Activated T-cell treated with anti-CD3 and anti-CD28 coated beads, Interleukin-2, amount 50 U/mL, for 4 hours (primary cell): ENCODE results near the gene PFN3. TPM values are rescaled to one million over a fixed set of nuclear protein-coding genes. Genes with fewer than 3 reads are reported as not detected.
A peak's percentile ranks its signal among the peaks of the same experiment; 100 is the strongest.

Experiments
- ATAC-seq, 2 donors: fragments of 200-7000 bp; cut with Tn5 transposase; one replicate each; pipeline ENCODE4 v1.10.0; 2021
- DNase-seq: peaks from one replicate; pipeline ENCODE4 v3.0.0-alpha.2; 2020
- H3K27me3 Mint-ChIP-seq: one replicate; pipeline ENCODE4 v1.8.0; 2021; ENCODE audit warnings: low read depth, mixed read lengths
- H3K36me3 Mint-ChIP-seq: one replicate; pipeline ENCODE4 v1.8.0; 2022; ENCODE audit warnings: mixed read lengths; ENCODE audit not compliant: insufficient read depth
- H3K4me1 Mint-ChIP-seq: one replicate; pipeline ENCODE4 v1.8.0; 2021; ENCODE audit warnings: low read depth, mixed read lengths
- H3K4me3 Mint-ChIP-seq: one replicate; pipeline ENCODE4 v1.8.0; 2021; ENCODE audit warnings: mild to moderate bottlenecking, moderate library complexity, mixed read lengths
- H3K9me3 Mint-ChIP-seq: one replicate; pipeline ENCODE4 v1.8.0; 2021; ENCODE audit warnings: mixed read lengths
- total RNA-seq, 3 donors: library from RNA; stranded (reverse); gene quantifications; one replicate each; pipeline ENCODE4 v1.2.1, GENCODE V29; 2021

The PFN3 gene
- total RNA-seq, 3 donors from 2014 or later, result not detected

DNA sequence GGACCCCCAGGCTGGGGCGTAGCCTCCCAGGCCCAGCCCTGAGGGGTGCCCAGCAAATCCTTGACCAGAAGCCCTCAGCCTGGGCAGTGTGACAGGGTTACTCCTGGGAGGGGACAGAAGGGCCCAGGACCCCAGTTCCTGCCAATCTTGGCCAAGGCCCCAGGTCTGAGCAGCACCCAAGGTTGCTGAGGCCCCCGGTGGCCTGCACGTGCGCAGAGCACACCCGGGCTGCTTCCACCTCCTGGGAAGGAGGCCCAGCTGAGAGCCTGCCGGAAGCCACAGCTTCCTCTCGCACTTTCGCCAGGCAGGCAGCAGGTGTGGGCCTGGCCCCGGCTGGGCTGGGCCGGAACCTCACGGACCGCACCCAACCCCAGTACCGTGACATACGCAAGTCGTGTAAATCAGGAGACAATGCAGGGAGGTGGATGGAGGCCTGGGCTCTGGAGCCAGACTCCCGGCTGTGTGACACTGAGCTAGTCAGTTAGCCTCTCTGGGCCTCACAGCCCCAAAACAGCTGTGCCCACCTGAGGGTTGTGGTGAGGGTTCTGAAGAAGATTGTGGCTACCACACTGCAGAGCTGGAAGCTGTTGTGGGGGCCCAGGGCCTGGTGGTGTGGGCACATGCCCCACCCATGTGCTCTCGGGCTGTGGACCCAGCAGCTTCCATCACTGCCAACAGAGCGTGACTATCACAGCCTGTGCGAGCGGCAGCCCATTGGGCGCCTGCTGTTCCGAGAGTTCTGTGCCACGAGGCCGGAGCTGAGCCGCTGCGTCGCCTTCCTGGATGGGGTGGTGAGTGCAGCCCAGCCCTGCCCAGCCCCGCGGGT lies 31.1 kb upstream of the PFN3 start:
- Mint-ChIP-seq H3K36me3 (peaks cover 18% of the 10 kb centered on the region), H3K9me3 (no peaks in the 10 kb centered on the region), H3K4me3 (peak overlapping the region; percentile 87), H3K4me1 (peaks cover 74% of the 10 kb centered on the region), H3K27me3 (no peaks in the 10 kb centered on the region)
- ATAC-seq (peak; percentile 46 to 52), DNase-seq (peak; percentile 33)

GRCh38 chr5:177430972-177431316 lies 30.5 kb upstream of the PFN3 start:
- H3K27me3 Mint-ChIP-seq, result no peaks in the 10 kb centered on the region
- peaks cover 18% of the 10 kb centered on the region for H3K36me3 Mint-ChIP-seq
- no peaks in the 10 kb centered on the region for H3K9me3 Mint-ChIP-seq
- peaks cover 76% of the 10 kb centered on the region for H3K4me1 Mint-ChIP-seq
- no peak for ATAC-seq
- H3K4me3 Mint-ChIP-seq, result peak overlapping the region; percentile 87
- no peak for DNase-seq

DNA sequence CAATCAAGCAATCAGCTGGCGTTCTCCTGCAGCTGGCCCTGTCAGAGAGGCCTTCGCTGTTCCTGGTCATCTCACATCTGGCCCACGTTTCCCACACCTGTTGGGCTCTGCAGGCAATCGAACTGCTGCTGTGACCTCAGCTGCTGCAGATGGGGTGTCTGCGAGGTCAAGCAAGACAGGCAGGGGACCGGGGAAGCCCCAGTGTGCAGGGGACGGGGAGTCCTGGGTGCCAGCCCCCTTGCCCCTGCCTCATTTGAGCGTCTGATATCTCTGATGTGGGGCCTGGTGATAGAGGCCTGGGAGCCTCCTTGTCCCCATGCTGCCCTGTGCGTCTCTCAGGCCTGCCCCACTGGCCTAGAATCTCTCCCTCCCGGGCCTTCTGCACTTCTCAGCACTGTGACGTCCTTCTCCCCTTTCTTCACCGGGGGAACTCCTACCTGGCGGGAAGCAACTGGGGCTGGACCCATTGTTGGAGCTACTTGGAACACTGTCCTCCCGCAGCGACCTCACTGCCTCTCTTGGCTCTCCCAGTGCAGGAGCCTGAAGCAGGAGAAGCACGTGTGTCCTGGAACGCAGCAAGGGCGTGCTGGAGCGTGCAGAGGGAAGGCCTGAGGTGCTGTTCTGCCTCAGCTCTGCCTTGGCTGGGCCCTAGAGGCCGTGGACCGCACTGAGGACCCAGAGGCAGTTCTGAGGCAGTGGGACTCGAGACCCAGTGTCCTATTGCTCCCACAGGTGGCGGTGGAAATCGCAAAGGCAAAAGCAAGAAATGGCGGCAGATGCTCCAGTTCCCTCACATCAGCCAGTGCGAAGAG lies 29.9 kb upstream of the PFN3 start:
- ATAC-seq (no peak), DNase-seq (no peak)
- Mint-ChIP-seq H3K4me3 (peak overlapping the region; percentile 87), H3K27me3 (no peaks in the 10 kb centered on the region), H3K9me3 (no peaks in the 10 kb centered on the region), H3K4me1 (peaks cover 77% of the 10 kb centered on the region), H3K36me3 (peaks cover 18% of the 10 kb centered on the region)

- DNase-seq, result peak; percentile 85
- H3K36me3 Mint-ChIP-seq, result peaks cover 15% of the 10 kb centered on the region
- H3K4me3 Mint-ChIP-seq, result peak overlapping the region; percentile 87
- H3K9me3 Mint-ChIP-seq, result no peaks in the 10 kb centered on the region
- H3K4me1 Mint-ChIP-seq, result peaks cover 75% of the 10 kb centered on the region
- peak; percentile 20 to 29 for ATAC-seq
- no peaks in the 10 kb centered on the region for H3K27me3 Mint-ChIP-seq
These were observed 29.0 kb upstream of the PFN3 start for GRCh38 chr5:177429248-177430040.

- no peak for DNase-seq
- Mint-ChIP-seq H3K36me3 (peaks cover 9% of the 10 kb centered on the region), H3K4me3 (peak overlapping the region; percentile 87), H3K27me3 (no peaks in the 10 kb centered on the region), H3K4me1 (peaks cover 69% of the 10 kb centered on the region), H3K9me3 (no peaks in the 10 kb centered on the region)
- ATAC-seq, result no peak
These were observed 28.2 kb upstream of the PFN3 start for GRCh38 chr5:177428574-177429217.

DNA sequence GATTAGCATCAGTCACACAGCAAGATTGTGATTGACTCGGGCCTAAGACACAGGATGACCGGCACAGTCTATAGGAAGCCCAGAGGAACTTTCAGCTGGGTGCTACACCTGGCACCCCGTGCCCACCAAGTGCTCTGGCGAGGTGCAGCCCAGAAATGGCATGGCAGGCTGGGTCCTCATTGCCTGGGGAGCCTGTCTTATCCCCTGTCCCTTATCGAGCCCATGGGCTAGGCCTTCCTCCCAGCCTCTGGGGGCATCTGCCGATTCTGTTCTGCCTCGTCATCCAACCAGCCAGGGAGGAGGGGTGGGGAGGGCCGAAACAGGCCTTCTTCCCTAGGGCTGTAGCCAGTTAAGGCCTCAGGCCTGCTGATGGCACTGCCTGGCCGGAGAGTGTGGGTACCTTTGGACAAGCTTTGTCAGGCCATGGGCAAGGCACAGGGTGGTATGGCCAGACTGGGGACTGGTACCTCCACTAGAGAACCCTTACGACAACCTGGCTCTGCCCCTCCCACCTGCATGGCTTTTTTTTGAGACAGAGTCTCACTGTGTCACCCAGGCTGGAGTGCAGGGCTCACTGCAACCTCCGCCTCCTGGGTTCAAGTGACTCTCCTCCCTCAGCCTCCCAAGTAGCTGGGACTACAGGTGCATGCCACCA lies 27.6 kb upstream of the PFN3 start:
- no peaks in the 10 kb centered on the region for H3K27me3 Mint-ChIP-seq
- peaks cover 65% of the 10 kb centered on the region for H3K4me1 Mint-ChIP-seq
- peak overlapping the region; percentile 87 for H3K4me3 Mint-ChIP-seq
- DNase-seq (no peak), ATAC-seq (no peak)
- H3K9me3 Mint-ChIP-seq, result no peaks in the 10 kb centered on the region
- H3K36me3 Mint-ChIP-seq, result peaks cover 9% of the 10 kb centered on the region

GRCh38 chr5:177427211-177427822 lies 26.9 kb upstream of the PFN3 start:
- Mint-ChIP-seq H3K36me3 (peaks cover 9% of the 10 kb centered on the region), H3K4me1 (peaks cover 60% of the 10 kb centered on the region), H3K9me3 (no peaks in the 10 kb centered on the region), H3K27me3 (no peaks in the 10 kb centered on the region), H3K4me3 (peak overlapping the region; percentile 87)
- ATAC-seq (no peak), DNase-seq (no peak)

GRCh38 chr5:177426566-177427210 lies 26.2 kb upstream of the PFN3 start, which contains the start of gene GRK6:
GRK6 (plus strand) TSS chr5:177426676; CDS start chr5:177426846, 170 bp downstream.
- DNase-seq, result peak; percentile 55
- Mint-ChIP-seq H3K4me1 (peaks cover 54% of the 10 kb centered on the region), H3K9me3 (no peaks in the 10 kb centered on the region), H3K27me3 (no peaks in the 10 kb centered on the region), H3K36me3 (peaks cover 9% of the 10 kb centered on the region), H3K4me3 (peak within 1 kb of the TSS; percentile 90)
- ATAC-seq, result peak; percentile 66 to 68

GRCh38 chr5:177425801-177426565 lies 25.5 kb upstream of the PFN3 start:
- Mint-ChIP-seq H3K4me1 (peaks cover 47% of the 10 kb centered on the region), H3K27me3 (no peaks in the 10 kb centered on the region), H3K4me3 (peak overlapping the region; percentile 90), H3K36me3 (peaks cover 9% of the 10 kb centered on the region), H3K9me3 (no peaks in the 10 kb centered on the region)
- DNase-seq (peak; percentile 99), ATAC-seq (peak; percentile 82)

- Mint-ChIP-seq H3K36me3 (peaks cover 5% of the 10 kb centered on the region), H3K27me3 (no peaks in the 10 kb centered on the region), H3K4me1 (peaks cover 40% of the 10 kb centered on the region), H3K4me3 (peak overlapping the region; percentile 90), H3K9me3 (no peaks in the 10 kb centered on the region)
- no peak for ATAC-seq
- no peak for DNase-seq
These were observed 24.8 kb upstream of the PFN3 start for GRCh38 chr5:177425196-177425800.

DNA sequence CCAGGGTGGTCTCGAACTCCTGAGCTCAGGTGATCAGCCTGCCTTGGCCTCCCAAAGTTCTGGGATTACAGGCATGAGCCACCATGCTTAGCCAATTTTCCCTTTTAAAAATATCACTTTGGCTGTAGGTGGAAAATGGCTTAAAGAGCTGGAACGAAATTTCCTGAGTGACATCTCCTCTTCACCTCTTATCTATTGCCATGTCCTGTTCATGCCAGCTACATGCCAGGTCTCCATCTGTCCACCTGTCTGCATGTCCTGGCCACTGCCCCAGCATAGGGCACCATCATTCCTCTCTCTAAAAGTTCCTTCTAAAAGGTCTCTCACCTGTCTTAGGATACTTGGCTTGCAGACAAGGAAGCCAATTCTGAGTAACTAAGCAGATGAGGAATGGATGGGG lies 23.2 kb upstream of the PFN3 start:
- DNase-seq (no peak), ATAC-seq (no peak)
- Mint-ChIP-seq H3K36me3 (no peaks in the 10 kb centered on the region), H3K4me3 (no peak overlapping the region), H3K9me3 (no peaks in the 10 kb centered on the region), H3K27me3 (no peaks in the 10 kb centered on the region), H3K4me1 (peaks cover 24% of the 10 kb centered on the region)
